CD14-positive monocyte (primary cell): ENCODE measurements around the gene CDK4. TPM values are rescaled to one million over a fixed set of nuclear protein-coding genes. Genes with fewer than 3 reads are reported as not detected.
A peak's percentile ranks its signal among the peaks of the same experiment; 100 is the strongest.
"Not testable (repeated sequence)": the region's sequence is repeated elsewhere in the genome, so short reads cannot be mapped to it uniquely, and the experiment has no call there.

Source experiments
- DNase-seq, 3 donors: peaks; one replicate each; pipeline ENCODE4 v3.0.0-alpha.2; 2011 to 2022
- H2AFZ ChIP-seq: 2 replicates; pipeline ENCODE4 v1.6.0; 2012; ENCODE audit warnings: mild to moderate bottlenecking, low read depth, low read length, inconsistent platforms; ENCODE audit not compliant: insufficient read depth, poor library complexity, severe bottlenecking
- H3K27ac ChIP-seq, 2 donors: 1 replicate in 1 of 2; 2 replicates in 1 of 2; pipeline ENCODE4 v1.5.1; 2012 to 2013; ENCODE audit warnings: low read length in 2 of 2, control low read depth in 1 of 2, inconsistent platforms in 1 of 2, low read depth in 1 of 2, mild to moderate bottlenecking in 1 of 2
- H3K27me3 ChIP-seq, 2 donors: one replicate each; pipeline versions ENCODE4 v1.6.0 to v1.6.1; 2011 to 2013; ENCODE audit warnings: low read length in 2 of 2; ENCODE audit not compliant: control insufficient read depth in 2 of 2, insufficient read depth in 2 of 2
- H3K36me3 ChIP-seq, 2 donors: replicated peaks in 1 of 2; 1 replicate in 1 of 2; 2 replicates in 1 of 2; pipeline versions ENCODE4 v1.5.1 to v1.6.1; 2012 to 2013; ENCODE audit warnings: low read length in 2 of 2, control low read depth in 1 of 2, inconsistent platforms in 1 of 2, mild to moderate bottlenecking in 1 of 2; ENCODE audit not compliant: insufficient read depth in 2 of 2, control insufficient read depth in 1 of 2
- H3K4me1 ChIP-seq, 2 donors: 1 replicate in 1 of 2; 2 replicates in 1 of 2; pipeline versions ENCODE4 v1.5.1 to v1.6.1; 2012 to 2013; ENCODE audit warnings: low read length in 2 of 2, control low read depth in 1 of 2, inconsistent platforms in 1 of 2, mild to moderate bottlenecking in 1 of 2, moderate library complexity in 1 of 2; ENCODE audit not compliant: insufficient read depth in 2 of 2, control insufficient read depth in 1 of 2
- H3K4me2 ChIP-seq: replicated peaks from 2 replicates; pipeline ENCODE3; 2012; ENCODE audit warnings: low read length, moderate library complexity, mild to moderate bottlenecking; ENCODE audit not compliant: poor library complexity, severe bottlenecking; ENCODE audit errors: extremely low read depth
- H3K4me3 ChIP-seq, 3 experiments: fragments of 200-600 bp in 1 of 3; sonication (generic) in 1 of 3; replicated peaks in 1 of 3; 1 replicate in 2 of 3; 2 replicates in 1 of 3; pipeline ENCODE4 v1.5.1; 2011 to 2013; ENCODE audit warnings: low read length in 3 of 3, mild to moderate bottlenecking in 3 of 3, control low read depth in 2 of 3, low read depth in 2 of 3, inconsistent platforms in 1 of 3, moderate library complexity in 1 of 3
- H3K79me2 ChIP-seq: 2 replicates; pipeline ENCODE4 v1.6.0; 2012; ENCODE audit warnings: mild to moderate bottlenecking, control low read depth, inconsistent platforms, low read length, moderate library complexity; ENCODE audit not compliant: insufficient read depth
- H3K9ac ChIP-seq: 2 replicates; pipeline ENCODE4 v1.6.0; 2017; ENCODE audit warnings: low read length, mild to moderate bottlenecking; ENCODE audit not compliant: insufficient read depth, poor library complexity, severe bottlenecking
- H3K9me3 ChIP-seq, 2 donors: replicated peaks in 1 of 2; 1 replicate in 1 of 2; 2 replicates in 1 of 2; pipeline versions ENCODE4 v1.5.1 to v1.6.1; 2012 to 2013; ENCODE audit warnings: low read length in 2 of 2, control low read depth in 1 of 2; ENCODE audit not compliant: control insufficient read depth in 1 of 2, insufficient read depth in 1 of 2
- H4K20me1 ChIP-seq: 2 replicates; pipeline ENCODE4 v1.6.0; 2012; ENCODE audit warnings: mild to moderate bottlenecking, low read length, control low read depth, moderate library complexity; ENCODE audit not compliant: insufficient read depth
- H3K27ac Mint-ChIP-seq, 7 donors: one replicate each; pipeline ENCODE4 v1.8.0; 2020; ENCODE audit warnings: mild to moderate bottlenecking in 7 of 7, mixed read lengths in 7 of 7, moderate library complexity in 6 of 7, inconsistent platforms in 2 of 7
- H3K27me3 Mint-ChIP-seq, 3 donors: one replicate each; pipeline ENCODE4 v1.8.0; 2021 to 2022; ENCODE audit warnings: low read depth in 3 of 3, mild to moderate bottlenecking in 3 of 3, mixed read lengths in 3 of 3, moderate library complexity in 3 of 3, inconsistent platforms in 1 of 3
- H3K36me3 Mint-ChIP-seq, 2 donors: one replicate each; pipeline ENCODE4 v1.8.0; 2020; ENCODE audit warnings: mixed read lengths in 2 of 2, inconsistent platforms in 1 of 2, mild to moderate bottlenecking in 1 of 2
- H3K4me1 Mint-ChIP-seq: one replicate; pipeline ENCODE4 v1.8.0; 2020; ENCODE audit warnings: mild to moderate bottlenecking, mixed read lengths
- H3K4me3 Mint-ChIP-seq, 2 donors: one replicate each; pipeline ENCODE4 v1.8.0; 2020; ENCODE audit warnings: mild to moderate bottlenecking in 2 of 2, mixed read lengths in 2 of 2, moderate library complexity in 1 of 2
- H3K9me3 Mint-ChIP-seq, 7 donors: one replicate each; pipeline ENCODE4 v1.8.0; 2020 to 2022; ENCODE audit warnings: mixed read lengths in 7 of 7, mild to moderate bottlenecking in 6 of 7, moderate library complexity in 6 of 7, inconsistent platforms in 2 of 7
- CTCF ChIP-seq: fragments of 200-600 bp; IDR thresholded peaks from one replicate; pipeline ENCODE4 v1.8.0; 2022; ENCODE audit warnings: antibody characterized with exemption, mild to moderate bottlenecking
- WGBS: methylation state at CpG from one replicate; pipeline ENCODE4 v1.1.5; 2013; ENCODE audit warnings: missing lambda C conversion rate; ENCODE audit not compliant: insufficient coverage; 5-methylcytosine and 5-hydroxymethylcytosine counted together
- intact Hi-C, 2 donors: fragments of 100-400 bp; cut with micrococcal nuclease; formaldehyde crosslinking; loops; one replicate each; pipeline versions ENCODE4 v1.15.0 to v1.15.1; 2023
- polyA plus RNA-seq, 3 donors: library from polyadenylated mRNA; depleted of rRNA in 1 of 3; unstranded in 2 of 3; stranded (reverse) in 1 of 3; fragments of 300-500 nt in 2 of 3; fragments of >200 nt in 1 of 3; fragmentation: Illumina TruSeq in 2 of 3; gene quantifications; 1 replicate in 2 of 3; 2 replicates in 1 of 3; pipeline ENCODE4 v1.2.3, GENCODE V29; 2012 to 2021

The CDK4 gene
- polyA plus RNA-seq, 3 donors: 26.2 to 38.4 (median 27.4) TPM

DNA sequence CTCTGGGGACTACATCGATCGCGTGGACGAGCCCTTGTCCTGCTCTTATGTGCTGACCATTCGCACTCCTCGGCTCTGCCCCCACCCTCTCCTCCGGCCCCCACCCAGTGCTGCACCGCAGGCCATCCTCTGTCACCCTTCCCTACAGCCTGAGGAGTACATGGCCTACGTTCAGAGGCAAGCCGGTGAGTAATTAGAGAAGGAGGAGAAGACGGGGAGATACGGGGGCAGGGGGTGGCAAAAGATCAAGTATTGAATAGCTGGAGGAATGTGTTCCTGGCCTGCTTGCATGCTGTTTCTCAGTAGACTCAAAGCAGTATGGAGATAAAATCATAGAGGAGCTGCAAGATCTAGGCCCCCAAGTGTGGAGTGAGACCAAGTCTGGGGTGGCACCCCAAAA is 36.3 kb downstream of the CDK4 start:
- Mint-ChIP-seq H3K27ac (peak overlapping the region in 2 of 7 donors; percentile 4 to 47), H3K27me3 (no peaks in the 10 kb centered on the region), H3K4me3 (no peak overlapping the region), H3K4me1 (no peaks in the 10 kb centered on the region), H3K9me3 (peaks cover 0 to 2% (median 0%) of the 10 kb centered on the region in 7 donors), H3K36me3 (peaks cover 74 to 90% of the 10 kb centered on the region in 2 donors)
- Histone ChIP-seq H4K20me1 (peaks cover 29% of the 10 kb centered on the region), H3K4me1 (no peaks in the 10 kb centered on the region), H3K9ac (no peak overlapping the region), H3K27me3 (no peaks in the 10 kb centered on the region), H2AFZ (no peak overlapping the region), H3K9me3 (no peaks in the 10 kb centered on the region), H3K4me3 (no peak overlapping the region), H3K4me2 (no peak overlapping the region), H3K36me3 (peaks cover 91 to 94% of the 10 kb centered on the region in 2 donors), H3K27ac (no peak overlapping the region), H3K79me2 (peaks cover 2% of the 10 kb centered on the region)
- no peak for DNase-seq
- intact Hi-C loops: no loop called here
- WGBS: 98% methylated on average over 7 of the region's 12 CpGs
- no peak for TF ChIP-seq CTCF

GRCh38 chr12:57715036-57715748 is 36.9 kb downstream of the CDK4 start:
- H3K9me3 ChIP-seq, intact Hi-C loops, H3K4me3 ChIP-seq, H2AFZ ChIP-seq, H3K27me3 ChIP-seq, H3K4me1 Mint-ChIP-seq, H3K4me2 ChIP-seq, H3K9ac ChIP-seq, DNase-seq, H3K79me2 ChIP-seq, H3K4me1 ChIP-seq, H3K9me3 Mint-ChIP-seq, H3K4me3 Mint-ChIP-seq, H3K27ac Mint-ChIP-seq, H3K27ac ChIP-seq, H3K27me3 Mint-ChIP-seq: not testable (repeated sequence)
- peaks cover 34% of the 10 kb centered on the region for H4K20me1 ChIP-seq
- peaks cover 87 to 94% of the 10 kb centered on the region in 2 donors for H3K36me3 ChIP-seq
- peaks cover 70 to 90% of the 10 kb centered on the region in 2 donors for H3K36me3 Mint-ChIP-seq
- no CpG with 5 or more reads among the region's 6 CpGs for WGBS
